Endothelial cell of umbilical vein (primary cell): ENCODE data around the gene N4BP2. TPM values are rescaled to one million over a fixed set of nuclear protein-coding genes. Genes with fewer than 3 reads are reported as not detected.

Experiments used
- BruUV-seq: library from RNA; stranded (reverse); fragments of 400-500 nt; replicated peaks from 2 replicates; lab custom pipeline; 2021; lab: Mats Ljungman, UMichigan
- CTCF ChIA-PET: fragments of 300-600, 350-600 bp; sonication (Branson Sonifier 250); formaldehyde crosslinking; loops from one replicate; lab custom pipeline; 2021; ENCODE audit warnings: antibody characterized with exemption, inconsistent platforms; lab: Charles Lee
- POLR2A ChIA-PET: fragments of 300-600, 350-600 bp; sonication (Branson Sonifier 250); formaldehyde crosslinking; loops from one replicate; lab custom pipeline; 2021; ENCODE audit warnings: antibody characterized with exemption, inconsistent platforms; lab: Charles Lee
- DNase-seq: peaks from one replicate; pipeline ENCODE4 v3.0.0-alpha.2; 2011; ENCODE audit warnings: low read depth, low spot score
- FAIRE-seq: peaks from 2 replicates; lab custom pipeline; 2011; peaks lifted over from hg19 to GRCh38; lab: Jason Lieb, UNC
- H2AFZ ChIP-seq: 2 replicates; pipeline ENCODE4 v1.6.0; 2012; ENCODE audit warnings: low read depth, low read length, control low read depth, inconsistent platforms
- H3K27ac ChIP-seq: 2 replicates; pipeline ENCODE4 v1.5.1; 2011; ENCODE audit warnings: low read depth, mild to moderate bottlenecking, control low read depth, low read length, moderate library complexity; ENCODE audit not compliant: insufficient read depth
- H3K27me3 ChIP-seq, 2 experiments: 2 replicates each; pipeline versions ENCODE4 v1.6.0 to v1.6.1; 2011; ENCODE audit warnings: low read length in 2 of 2, mixed read lengths in 1 of 2; ENCODE audit not compliant: control insufficient read depth in 2 of 2, insufficient read depth in 2 of 2
- H3K36me3 ChIP-seq, 2 experiments: 2 replicates in 1 of 2; 3 replicates in 1 of 2; pipeline ENCODE4 v1.5.1; 2011; ENCODE audit warnings: low read length in 2 of 2, mild to moderate bottlenecking in 1 of 2, moderate library complexity in 1 of 2; ENCODE audit not compliant: control insufficient read depth in 2 of 2, insufficient read depth in 2 of 2; ENCODE audit errors: extremely low read depth in 1 of 2
- H3K4me1 ChIP-seq: 3 replicates; pipeline ENCODE4 v1.5.1; 2011; ENCODE audit warnings: mild to moderate bottlenecking, low read length; ENCODE audit not compliant: control insufficient read depth, insufficient read depth; ENCODE audit errors: extremely low read depth
- H3K4me2 ChIP-seq: 2 replicates; pipeline ENCODE4 v1.6.1; 2011; ENCODE audit warnings: low read length, control low read depth, mixed read lengths; ENCODE audit not compliant: insufficient read depth
- H3K4me3 ChIP-seq, 3 experiments: fragments of 200-600 bp in 1 of 3; sonication (generic), shearing (Covaris generic) in 1 of 3; replicated peaks in 1 of 3; 2 replicates each; pipeline ENCODE4 v1.5.1; 2011 to 2016; ENCODE audit warnings: control low read depth in 3 of 3, low read length in 3 of 3, mild to moderate bottlenecking in 2 of 3, inconsistent platforms in 1 of 3, low read depth in 1 of 3, moderate library complexity in 1 of 3; ENCODE audit not compliant: insufficient read depth in 1 of 3
- H3K79me2 ChIP-seq: 2 replicates; pipeline ENCODE4 v1.6.0; 2012; ENCODE audit warnings: low read length, inconsistent platforms; ENCODE audit not compliant: control insufficient read depth, insufficient read depth
- H3K9ac ChIP-seq: replicated peaks from 2 replicates; pipeline ENCODE3; 2011; ENCODE audit warnings: low read length, control low read depth; ENCODE audit not compliant: insufficient read depth; ENCODE audit errors: extremely low read depth
- H3K9me1 ChIP-seq: replicated peaks from 3 replicates; pipeline ENCODE4 v1.6.0; 2011; ENCODE audit warnings: mild to moderate bottlenecking, low read length; ENCODE audit not compliant: control insufficient read depth, insufficient read depth; ENCODE audit errors: extremely low read depth
- H3K9me3 ChIP-seq: replicated peaks from 2 replicates; pipeline ENCODE4 v1.5.1; 2012; ENCODE audit warnings: low read length, inconsistent platforms; ENCODE audit not compliant: control insufficient read depth, insufficient read depth
- H4K20me1 ChIP-seq: replicated peaks from 2 replicates; pipeline ENCODE3; 2011; ENCODE audit warnings: mild to moderate bottlenecking, low read length; ENCODE audit not compliant: control insufficient read depth, insufficient read depth; ENCODE audit errors: extremely low read depth
- CTCF ChIP-seq, 2 donors: IDR thresholded peaks; 1 replicate in 1 of 2; 2 replicates in 1 of 2; pipeline ENCODE4 v1.5.1; 2011; ENCODE audit warnings: low read length in 2 of 2, mild to moderate bottlenecking in 2 of 2, moderate library complexity in 2 of 2, control low read depth in 1 of 2, inconsistent platforms in 1 of 2, low read depth in 1 of 2; ENCODE audit not compliant: insufficient read depth in 1 of 2; ENCODE audit errors: extremely low read depth in 1 of 2
- EZH2 ChIP-seq: IDR thresholded peaks from 2 replicates; pipeline ENCODE4 v1.6.1; 2012; ENCODE audit warnings: borderline replicate concordance, low read depth, mild to moderate bottlenecking, moderate library complexity, low read length, inconsistent platforms; ENCODE audit not compliant: severe bottlenecking
- FOS ChIP-seq: IDR thresholded peaks from 2 replicates; pipeline ENCODE4 v1.6.1; 2011; ENCODE audit warnings: mild to moderate bottlenecking, low read length, moderate library complexity, borderline replicate concordance; ENCODE audit not compliant: insufficient read depth
- GATA2 ChIP-seq: IDR thresholded peaks from 2 replicates; pipeline ENCODE4 v1.7.0; 2011; ENCODE audit warnings: low read depth, mild to moderate bottlenecking, moderate library complexity, mixed read lengths, low read length; ENCODE audit not compliant: insufficient read length, insufficient read depth
- JUN ChIP-seq: IDR thresholded peaks from 2 replicates; pipeline ENCODE4 v1.6.1; 2011; ENCODE audit warnings: borderline replicate concordance, low read depth; ENCODE audit not compliant: insufficient read length, insufficient read depth
- MAX ChIP-seq: IDR thresholded peaks from 2 replicates; pipeline ENCODE4 v1.6.1; 2011; ENCODE audit not compliant: insufficient read depth, insufficient read length
- MYC ChIP-seq: IDR thresholded peaks from one replicate; pipeline ENCODE4 v1.6.1; 2011; ENCODE audit warnings: mild to moderate bottlenecking, low read depth, low read length
- POLR2A ChIP-seq: IDR thresholded peaks from 2 replicates; pipeline ENCODE4 v1.6.1; 2012; ENCODE audit warnings: low read depth, mild to moderate bottlenecking, control low read depth, low read length
- POLR2AphosphoS5 ChIP-seq: IDR thresholded peaks from 2 replicates; pipeline ENCODE4 v1.6.1; 2012; ENCODE audit warnings: low read depth, mild to moderate bottlenecking, control low read depth, low read length, moderate library complexity; ENCODE audit not compliant: insufficient read depth
- dilution Hi-C: fragments of 300-500 bp; cut with MboI; formaldehyde crosslinking; loops from one replicate; pipeline ENCODE4 v1.15.0; 2019; ENCODE audit warnings: low sequenced_read_pairs; ENCODE audit not compliant: extremely low pct_ligation_motif_present
- intact Hi-C: fragments of 100-400 bp; cut with micrococcal nuclease; formaldehyde crosslinking; loops from one replicate; pipeline ENCODE4 v1.10.0; 2022
- polyA plus RNA-seq, 4 experiments: library from polyadenylated mRNA; depleted of rRNA in 3 of 4; stranded (reverse) in 3 of 4; unstranded in 1 of 4; fragments of >200 nt; gene quantifications; 2 replicates each; pipeline versions ENCODE4 v1.2.1 to v1.2.3, GENCODE V29; 2011 to 2012; ENCODE audit warnings: missing spikeins in 1 of 4
- total RNA-seq: library from RNA; stranded (reverse); gene quantifications from 2 replicates; pipeline ENCODE4 v1.2.3, GENCODE V29; 2021

The N4BP2 gene
- total and polyA plus RNA-seq, 2 donors (not counting 3 experiments of a cell fraction or from before 2014, with no cell fraction given), result 0.87 to 6.9 TPM

GRCh38 chr4:40059362-40059761, 2.7 kb downstream of the N4BP2 start:
- DNase-seq (no peak), FAIRE-seq (no peak)
- H4K20me1 ChIP-seq, result no peaks in the 10 kb centered on the region
- no peaks in the 10 kb centered on the region for H3K79me2 ChIP-seq
- no peak overlapping the region for H2AFZ ChIP-seq
- no peak overlapping the region for H3K27ac ChIP-seq
- no TSS peak for BruUV-seq
- intact Hi-C loops, result loop anchor here (5.0 to 10.0 kb wide), 4 partner anchors 193 to 1395 kb away; partner anchors contain the start of genes KLF3, SMIM14 and UBE2K
- no peaks in the 10 kb centered on the region for H3K9me3 ChIP-seq
- H3K4me3 ChIP-seq, result no peak overlapping the region
- ChIA-PET POLR2A (no interaction called here), CTCF (interaction anchor here (2.1 kb wide), 1 partner anchor 257 kb away, joined by 15 read pairs; no protein-coding TSS in a partner anchor)
- H3K9ac ChIP-seq, result no peak overlapping the region
- dilution Hi-C loops, result no loop called here
- no peak overlapping the region for H3K4me2 ChIP-seq
- no peaks in the 10 kb centered on the region for H3K9me1 ChIP-seq
- peaks cover 12% of the 10 kb centered on the region for H3K4me1 ChIP-seq
- TF ChIP-seq MYC, result no peak
- TF ChIP-seq POLR2AphosphoS5, result no peak
- TF ChIP-seq EZH2, result no peak
- no peak for TF ChIP-seq MAX
- no peak for TF ChIP-seq GATA2
- no peak for TF ChIP-seq JUN
- no peak for TF ChIP-seq CTCF (IDR thresholded peaks at IDR 0.05; ENCODE audit: extremely low read depth in 1 of 2, insufficient read depth in 1 of 2, low read depth in 1 of 2, low read length in 2 of 2)
- TF ChIP-seq FOS, result no peak
- TF ChIP-seq POLR2A, result no peak
- H3K27me3 ChIP-seq, result no peaks in the 10 kb centered on the region
- H3K36me3 ChIP-seq, result no peaks in the 10 kb centered on the region
